Inflammatory macrophage treated with lipopolysaccharide for 4 hours (primary cell): ENCODE measurements around the gene RBM33.
"Not testable (repeated sequence)": the region's sequence is repeated elsewhere in the genome, so short reads cannot be mapped to it uniquely, and the experiment has no call there.

Source experiments
- DNase-seq: peaks from one replicate; pipeline ENCODE4 v3.0.0-alpha.2; 2020

Gene RBM33

DNA sequence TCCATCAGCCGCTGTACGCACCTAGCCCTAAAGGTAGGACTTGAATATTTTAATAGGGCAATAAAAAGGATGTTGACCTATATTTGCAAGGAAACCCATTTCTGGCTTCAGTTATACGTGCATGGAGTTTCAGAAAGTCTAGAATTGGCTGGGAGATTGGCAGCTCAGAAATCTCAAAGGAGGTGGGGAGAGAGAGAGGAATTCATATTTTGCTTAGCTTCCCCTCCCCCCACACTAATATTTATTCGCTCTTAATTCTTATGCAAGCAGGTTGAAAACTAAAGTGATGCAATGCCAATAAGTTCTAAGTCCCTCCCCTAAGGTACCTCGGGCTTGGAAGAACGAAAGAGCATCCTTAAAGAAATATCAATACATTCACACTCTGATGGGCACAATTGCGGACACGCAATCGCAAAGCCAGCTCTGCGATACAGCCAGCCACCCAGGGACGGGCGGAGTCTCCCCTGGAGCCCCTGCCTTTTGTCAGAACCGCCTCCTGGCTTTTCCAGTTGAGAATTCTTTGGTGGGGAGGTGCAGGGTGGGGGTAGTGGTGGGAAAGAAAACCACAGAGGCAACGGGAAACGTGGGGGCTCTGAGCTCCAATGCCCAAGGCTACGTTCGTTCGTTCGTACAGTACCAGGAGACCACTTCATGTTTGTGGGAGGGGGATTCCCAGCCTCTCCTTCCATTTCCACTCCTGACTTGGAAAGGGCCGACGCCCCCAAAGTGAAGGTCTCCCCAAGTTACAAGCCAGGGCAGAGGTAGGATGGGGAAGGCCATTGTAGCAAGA is 166.5 kb downstream of the RBM33 start:
- DNase-seq = no peak

- DNase-seq = no peak
Observed at GRCh38 chr7:155811560-155811894, 167.1 kb downstream of the RBM33 start.

- no peak for DNase-seq
Observed at GRCh38 chr7:155811895-155812761, 167.7 kb downstream of the RBM33 start, which contains the start of gene SHH. TSS of gene SHH (minus strand) at chr7:155812463. CDS start at chr7:155812122, 341 bp downstream.

- DNase-seq = no peak
Observed at GRCh38 chr7:155813125-155813524, 168.7 kb downstream of the RBM33 start.

GRCh38 chr7:155813546-155814315 is 169.3 kb downstream of the RBM33 start:
- no peak for DNase-seq

DNA sequence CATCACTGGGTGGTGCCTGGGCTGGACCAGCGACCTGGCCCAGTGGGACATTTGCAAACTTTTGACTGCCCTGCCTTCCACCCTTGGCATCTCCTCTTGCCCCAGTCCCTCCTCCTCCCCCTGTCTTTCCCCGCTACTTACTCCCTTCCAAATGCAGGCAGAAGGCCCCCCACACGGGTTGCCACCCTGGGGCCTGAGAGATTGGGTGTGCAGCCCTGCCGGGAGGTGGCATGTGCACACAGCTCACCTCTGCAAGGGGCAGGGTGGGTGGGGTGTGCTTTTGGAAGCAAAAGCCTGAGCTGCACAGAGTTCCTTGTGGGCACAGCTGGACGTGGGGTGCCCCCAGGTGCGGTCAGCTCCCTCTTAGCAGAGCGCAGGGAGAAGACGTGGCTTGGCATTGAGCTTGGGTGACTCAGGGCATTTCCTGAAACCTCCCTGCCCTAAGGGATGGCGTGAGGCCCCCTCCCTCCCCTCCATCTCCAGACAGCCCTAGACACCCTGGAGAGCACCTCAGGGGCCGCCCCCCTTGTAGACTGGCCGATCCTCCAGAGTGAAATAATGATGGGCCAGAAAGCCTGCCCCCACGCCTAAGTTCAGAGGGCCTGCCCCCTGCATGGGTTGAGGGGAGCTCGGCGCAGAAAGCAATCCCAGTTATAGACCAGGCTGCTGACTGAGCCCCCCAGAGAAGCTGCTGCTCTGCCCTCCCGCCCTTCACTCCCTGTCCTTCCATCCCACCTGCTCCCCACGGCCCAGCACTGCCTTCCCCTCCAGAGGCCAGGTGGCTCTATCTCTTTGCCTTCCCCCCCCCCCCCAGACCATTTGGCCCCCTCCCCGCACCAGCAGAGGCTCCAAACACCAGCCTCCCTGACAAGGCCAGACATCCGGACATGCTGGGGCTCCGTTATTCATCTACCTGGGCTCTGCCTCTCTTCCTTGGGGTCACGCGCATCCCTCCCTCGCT is 170.1 kb downstream of the RBM33 start:
- no peak for DNase-seq

GRCh38 chr7:155815332-155816191 is 171.1 kb downstream of the RBM33 start:
- DNase-seq = peak; percentile 33

- DNase-seq = no peak
Observed at GRCh38 chr7:155816192-155816508, 171.7 kb downstream of the RBM33 start.

DNA sequence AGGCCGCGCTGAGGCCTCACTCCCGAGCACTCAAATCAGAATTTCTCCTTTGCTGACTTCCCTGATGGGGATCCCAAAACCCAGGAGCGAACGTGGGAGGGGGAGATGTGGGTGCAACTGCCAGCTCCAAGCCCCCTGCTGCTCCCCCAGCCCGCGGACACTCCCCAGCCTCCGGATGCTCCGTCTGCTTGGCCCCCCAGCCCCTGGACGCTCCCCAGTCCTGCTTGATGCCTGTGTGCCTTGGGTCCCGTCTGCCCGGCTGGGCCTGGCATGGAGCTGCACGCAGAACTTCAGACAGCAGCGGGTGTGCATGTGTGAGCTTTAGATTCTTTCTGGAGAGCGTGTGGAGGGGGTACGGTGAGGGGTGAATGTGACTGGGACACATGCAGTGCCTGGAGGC is 172.5 kb downstream of the RBM33 start:
- no peak for DNase-seq

GRCh38 chr7:155817515-155817914 is 173.1 kb downstream of the RBM33 start:
- DNase-seq = not testable (repeated sequence)

GRCh38 chr7:155818154-155818819 is 173.8 kb downstream of the RBM33 start:
- DNase-seq = no peak

- no peak for DNase-seq
Observed at GRCh38 chr7:155818820-155819168, 174.3 kb downstream of the RBM33 start.

GRCh38 chr7:155819186-155819585 is 174.7 kb downstream of the RBM33 start:
- no peak for DNase-seq

- DNase-seq = no peak
Observed at GRCh38 chr7:155820246-155820645, 175.8 kb downstream of the RBM33 start.

DNA sequence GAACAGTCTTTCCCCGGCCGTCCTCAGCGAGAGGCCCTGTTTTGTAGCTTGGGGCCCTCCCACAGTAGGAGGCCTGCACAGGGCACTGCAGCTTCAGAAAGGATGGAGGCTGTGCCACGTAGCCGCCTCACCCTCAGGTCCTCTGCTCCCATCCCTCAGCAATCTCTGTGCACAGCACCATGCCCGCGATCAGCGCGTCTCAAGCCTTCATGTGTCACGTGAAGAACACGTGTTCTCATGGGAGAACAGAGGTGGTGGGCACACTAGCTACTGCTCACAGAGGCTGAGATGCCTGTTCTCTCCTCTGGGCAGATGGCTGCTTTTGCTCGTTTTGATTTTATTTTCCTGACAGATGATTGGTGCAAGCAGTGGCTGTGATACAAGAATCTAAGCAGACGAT is 176.3 kb downstream of the RBM33 start:
- no peak for DNase-seq

DNA sequence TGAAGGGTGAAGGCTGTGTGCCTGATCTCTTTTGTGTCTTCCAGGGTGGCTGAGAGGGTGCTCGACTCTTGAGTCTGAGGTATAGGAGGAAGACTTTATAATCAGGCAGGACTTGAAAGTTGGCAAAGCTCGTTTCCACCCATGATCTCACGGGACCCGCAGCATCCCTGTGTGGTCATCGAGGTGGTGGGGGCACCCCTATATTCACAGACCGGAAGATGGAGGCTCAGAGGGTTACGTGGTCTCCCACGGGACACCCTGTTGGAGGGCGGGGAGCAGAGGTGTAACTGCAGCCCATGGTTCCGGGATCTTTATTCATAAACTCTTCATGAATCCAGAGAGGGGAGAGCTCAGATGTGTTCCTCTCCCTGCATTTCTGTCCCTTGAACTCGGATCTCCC is 177.4 kb downstream of the RBM33 start:
- DNase-seq = no peak

- no peak for DNase-seq
Observed at GRCh38 chr7:155824227-155824886, 179.9 kb downstream of the RBM33 start.

GRCh38 chr7:155825336-155825735 is 180.9 kb downstream of the RBM33 start:
- no peak for DNase-seq

- DNase-seq = no peak
Observed at GRCh38 chr7:155829796-155830470, 185.5 kb downstream of the RBM33 start.
